ENCODE results near the gene LARGE1. TPM values are rescaled to one million over a fixed set of nuclear protein-coding genes. Genes with fewer than 3 reads are reported as not detected.

Gene LARGE1
- total and polyA plus RNA-seq, 4 experiments from 2014 or later = 0.06 to 1.1 (median 1.0) TPM; not detected in 1

DNA sequence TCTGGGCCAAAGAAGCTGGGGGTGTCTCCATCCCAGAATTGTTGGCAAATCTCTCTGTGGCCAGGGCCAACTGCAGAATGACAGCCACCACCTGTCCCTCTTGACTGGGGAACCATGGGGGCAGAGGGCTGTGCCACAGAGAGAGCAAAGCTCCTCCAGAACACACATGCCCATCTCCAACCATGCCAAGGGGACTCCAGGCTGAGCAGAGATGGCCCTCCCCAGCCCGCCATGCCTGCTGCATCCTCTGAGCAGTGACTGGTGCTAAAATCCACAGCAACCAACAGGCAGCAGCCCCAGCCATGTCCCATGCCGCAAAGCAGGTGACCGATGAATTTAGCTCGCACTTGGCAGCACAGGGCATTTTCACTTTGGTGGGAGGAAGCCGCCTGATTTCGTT lies 45.0 kb downstream of the LARGE1 start:
- ChIA-PET POLR2A (ENCODE audit: partially characterized antibody) (no interaction called here), CTCF (ENCODE audit: partially characterized antibody) (no interaction called here)
- intact Hi-C loops (cut with micrococcal nuclease) = no loop called here
- no peaks in the 10 kb centered on the region for H3K4me1 Mint-ChIP-seq
- H3K9me3 ChIP-seq (ENCODE audit: control insufficient read depth in 1 of 2, low read length in 2 of 2) = no peaks in the 10 kb centered on the region
- H3K36me3 Mint-ChIP-seq = no peaks in the 10 kb centered on the region
- no peak overlapping the region for H3K27ac Mint-ChIP-seq
- no peak overlapping the region for H3K4me3 Mint-ChIP-seq
- no peaks in the 10 kb centered on the region for H3K4me1 ChIP-seq (ENCODE audit: insufficient read depth, low read length)
- H3K27me3 Mint-ChIP-seq = no peaks in the 10 kb centered on the region
- no peaks in the 10 kb centered on the region for H3K36me3 ChIP-seq (ENCODE audit: insufficient read depth, low read length)
- no peak overlapping the region for H3K4me3 ChIP-seq (ENCODE audit: low read length in 2 of 2)
- H3K27ac ChIP-seq (ENCODE audit: low read depth, low read length) = no peak overlapping the region
- H3K27me3 ChIP-seq (ENCODE audit: insufficient read depth, low read length) = no peaks in the 10 kb centered on the region
- H3K9me3 Mint-ChIP-seq = peaks cover 0 to 4% (median 0%) of the 10 kb centered on the region in 8 donors
- DNase-seq = no peak

- H3K4me1 ChIP-seq (ENCODE audit: insufficient read depth, low read length) = no peaks in the 10 kb centered on the region
- POLR2A ChIA-PET (ENCODE audit: partially characterized antibody) = no interaction called here
- peaks cover 0 to 4% (median 0%) of the 10 kb centered on the region in 8 donors for H3K9me3 Mint-ChIP-seq
- H3K4me3 Mint-ChIP-seq = no peak overlapping the region
- DNase-seq = no peak
- H3K27ac Mint-ChIP-seq = no peak overlapping the region
- no peaks in the 10 kb centered on the region for H3K27me3 ChIP-seq (ENCODE audit: insufficient read depth, low read length)
- no peaks in the 10 kb centered on the region for H3K36me3 ChIP-seq (ENCODE audit: insufficient read depth, low read length)
- CTCF ChIA-PET (ENCODE audit: partially characterized antibody) = no interaction called here
- intact Hi-C loops (cut with micrococcal nuclease) = no loop called here
- H3K4me1 Mint-ChIP-seq = no peaks in the 10 kb centered on the region
- H3K27ac ChIP-seq (ENCODE audit: low read depth, low read length) = no peak overlapping the region
- H3K36me3 Mint-ChIP-seq = no peaks in the 10 kb centered on the region
- no peak overlapping the region for H3K4me3 ChIP-seq (ENCODE audit: low read length in 2 of 2)
- no peaks in the 10 kb centered on the region for H3K27me3 Mint-ChIP-seq
- no peaks in the 10 kb centered on the region for H3K9me3 ChIP-seq (ENCODE audit: control insufficient read depth in 1 of 2, low read length in 2 of 2)
Observed at GRCh38 chr22:33874206-33874605, 46.1 kb downstream of the LARGE1 start.

GRCh38 chr22:33873666-33874065 lies 46.6 kb downstream of the LARGE1 start:
- Histone ChIP-seq H3K36me3 (ENCODE audit: insufficient read depth, low read length) (no peaks in the 10 kb centered on the region), H3K27ac (ENCODE audit: low read depth, low read length) (no peak overlapping the region), H3K9me3 (ENCODE audit: control insufficient read depth in 1 of 2, low read length in 2 of 2) (no peaks in the 10 kb centered on the region), H3K27me3 (ENCODE audit: insufficient read depth, low read length) (no peaks in the 10 kb centered on the region), H3K4me1 (ENCODE audit: insufficient read depth, low read length) (no peaks in the 10 kb centered on the region), H3K4me3 (ENCODE audit: low read length in 2 of 2) (no peak overlapping the region)
- intact Hi-C loops (cut with micrococcal nuclease) = no loop called here
- peaks cover 0 to 4% (median 0%) of the 10 kb centered on the region in 8 donors for H3K9me3 Mint-ChIP-seq
- H3K36me3 Mint-ChIP-seq = no peaks in the 10 kb centered on the region
- ChIA-PET CTCF (ENCODE audit: partially characterized antibody) (no interaction called here), POLR2A (ENCODE audit: partially characterized antibody) (no interaction called here)
- no peak for DNase-seq
- H3K27me3 Mint-ChIP-seq = no peaks in the 10 kb centered on the region
- H3K4me3 Mint-ChIP-seq = no peak overlapping the region
- H3K4me1 Mint-ChIP-seq = no peaks in the 10 kb centered on the region
- no peak overlapping the region for H3K27ac Mint-ChIP-seq

DNA sequence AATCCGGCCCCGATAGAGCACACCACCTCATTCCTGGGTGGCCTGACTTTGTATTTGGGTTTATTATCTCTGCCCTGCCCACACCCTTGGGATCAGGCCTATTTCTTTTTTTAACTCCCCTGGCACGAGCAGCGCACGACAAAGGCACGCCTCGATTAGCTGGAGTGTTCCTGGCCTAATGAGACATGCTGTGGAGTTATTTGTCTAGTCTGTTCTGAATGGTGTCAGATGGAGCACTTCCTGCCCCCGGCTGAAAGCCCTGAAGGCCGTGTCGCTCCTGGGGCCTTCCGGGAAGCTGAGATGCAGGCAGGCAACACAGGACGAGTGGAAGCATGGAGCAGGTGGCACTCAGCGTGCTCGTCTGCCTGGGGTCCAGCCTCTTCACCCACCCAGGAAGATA lies 47.1 kb downstream of the LARGE1 start:
- Histone ChIP-seq H3K27ac (ENCODE audit: low read depth, low read length) (no peak overlapping the region), H3K4me1 (ENCODE audit: insufficient read depth, low read length) (no peaks in the 10 kb centered on the region), H3K9me3 (ENCODE audit: control insufficient read depth in 1 of 2, low read length in 2 of 2) (no peaks in the 10 kb centered on the region), H3K27me3 (ENCODE audit: insufficient read depth, low read length) (no peaks in the 10 kb centered on the region), H3K36me3 (ENCODE audit: insufficient read depth, low read length) (no peaks in the 10 kb centered on the region), H3K4me3 (ENCODE audit: low read length in 2 of 2) (no peak overlapping the region)
- peaks cover 0 to 6% (median 1%) of the 10 kb centered on the region in 8 donors for H3K9me3 Mint-ChIP-seq
- no peaks in the 10 kb centered on the region for H3K27me3 Mint-ChIP-seq
- POLR2A ChIA-PET (ENCODE audit: partially characterized antibody) = no interaction called here
- intact Hi-C loops (cut with micrococcal nuclease) = no loop called here
- DNase-seq = no peak
- no peak overlapping the region for H3K4me3 Mint-ChIP-seq
- CTCF ChIA-PET (ENCODE audit: partially characterized antibody) = no interaction called here
- H3K36me3 Mint-ChIP-seq = no peaks in the 10 kb centered on the region
- H3K4me1 Mint-ChIP-seq = no peaks in the 10 kb centered on the region
- H3K27ac Mint-ChIP-seq = no peak overlapping the region

DNA sequence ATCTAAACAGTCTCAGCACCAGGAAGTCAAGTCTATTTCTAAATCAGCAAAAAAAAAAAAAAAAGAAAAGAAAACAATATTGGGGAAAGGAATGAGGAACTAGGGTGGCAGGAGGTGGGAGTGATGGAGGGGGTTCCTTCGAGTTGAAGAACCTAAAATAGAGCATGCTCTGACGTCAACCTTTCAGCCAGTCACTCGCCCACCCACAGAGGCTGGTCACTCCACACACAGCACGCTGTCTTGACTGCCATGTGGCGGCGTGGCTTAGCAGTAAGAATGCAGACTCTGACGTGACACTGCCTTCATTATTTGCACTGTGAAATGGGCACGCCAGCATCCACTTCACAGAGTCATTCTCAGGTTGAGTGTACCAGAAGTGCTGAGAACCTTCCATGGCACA lies 48.3 kb downstream of the LARGE1 start:
- Mint-ChIP-seq H3K9me3 (peaks cover 0 to 8% (median 1%) of the 10 kb centered on the region in 8 donors), H3K4me1 (no peaks in the 10 kb centered on the region), H3K36me3 (no peaks in the 10 kb centered on the region), H3K4me3 (no peak overlapping the region), H3K27me3 (no peaks in the 10 kb centered on the region), H3K27ac (no peak overlapping the region)
- H3K36me3 ChIP-seq (ENCODE audit: insufficient read depth, low read length) = no peaks in the 10 kb centered on the region
- no peaks in the 10 kb centered on the region for H3K27me3 ChIP-seq (ENCODE audit: insufficient read depth, low read length)
- CTCF ChIA-PET (ENCODE audit: partially characterized antibody) = no interaction called here
- H3K4me3 ChIP-seq (ENCODE audit: low read length in 2 of 2) = no peak overlapping the region
- H3K4me1 ChIP-seq (ENCODE audit: insufficient read depth, low read length) = no peaks in the 10 kb centered on the region
- DNase-seq = no peak
- no peak overlapping the region for H3K27ac ChIP-seq (ENCODE audit: low read depth, low read length)
- POLR2A ChIA-PET (ENCODE audit: partially characterized antibody) = no interaction called here
- H3K9me3 ChIP-seq (ENCODE audit: control insufficient read depth in 1 of 2, low read length in 2 of 2) = no peaks in the 10 kb centered on the region
- intact Hi-C loops (cut with micrococcal nuclease) = no loop called here

GRCh38 chr22:33869946-33870345 lies 50.3 kb downstream of the LARGE1 start:
- no peak overlapping the region for H3K27ac Mint-ChIP-seq
- ChIA-PET CTCF (ENCODE audit: partially characterized antibody) (no interaction called here), POLR2A (ENCODE audit: partially characterized antibody) (no interaction called here)
- H3K9me3 ChIP-seq (ENCODE audit: control insufficient read depth in 1 of 2, low read length in 2 of 2) = no peaks in the 10 kb centered on the region
- H3K36me3 ChIP-seq (ENCODE audit: insufficient read depth, low read length) = no peaks in the 10 kb centered on the region
- no peaks in the 10 kb centered on the region for H3K27me3 Mint-ChIP-seq
- H3K36me3 Mint-ChIP-seq = no peaks in the 10 kb centered on the region
- no peak overlapping the region for H3K27ac ChIP-seq (ENCODE audit: low read depth, low read length)
- H3K4me3 ChIP-seq (ENCODE audit: low read length in 2 of 2) = no peak overlapping the region
- H3K9me3 Mint-ChIP-seq = peaks cover 0 to 11% (median 1%) of the 10 kb centered on the region in 8 donors
- H3K4me1 Mint-ChIP-seq = no peaks in the 10 kb centered on the region
- H3K4me1 ChIP-seq (ENCODE audit: insufficient read depth, low read length) = no peaks in the 10 kb centered on the region
- no peak for DNase-seq
- H3K4me3 Mint-ChIP-seq = no peak overlapping the region
- intact Hi-C loops (cut with micrococcal nuclease) = no loop called here
- H3K27me3 ChIP-seq (ENCODE audit: insufficient read depth, low read length) = no peaks in the 10 kb centered on the region

DNA sequence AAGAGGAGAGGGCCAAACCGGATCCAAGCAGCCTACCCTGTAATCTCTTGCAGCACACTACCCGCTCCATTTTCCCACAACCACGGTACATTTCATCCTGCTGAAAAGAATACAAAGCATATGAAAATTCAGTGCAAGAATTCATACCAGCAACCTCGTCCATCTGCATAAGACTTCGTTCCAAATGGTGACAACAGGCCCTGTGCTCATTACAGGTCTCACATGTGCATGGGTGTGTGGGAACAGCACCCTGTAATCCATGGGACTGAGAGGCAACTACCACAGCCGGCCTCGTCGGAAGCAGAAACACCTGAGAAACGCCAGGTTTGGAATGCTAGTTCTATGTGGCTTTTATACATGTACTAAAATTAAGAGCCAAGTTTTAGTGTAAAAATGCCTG lies 52.3 kb downstream of the LARGE1 start:
- no peaks in the 10 kb centered on the region for H3K4me1 Mint-ChIP-seq

More for the DNA sequence above, 52.3 kb downstream of the LARGE1 start:
- POLR2A ChIA-PET (ENCODE audit: partially characterized antibody) = no interaction called here
- H3K9me3 Mint-ChIP-seq = peaks cover 0 to 11% (median under 1%) of the 10 kb centered on the region in 8 donors
- no peak overlapping the region for H3K27ac Mint-ChIP-seq
- H3K36me3 Mint-ChIP-seq = no peaks in the 10 kb centered on the region
- no peak overlapping the region for H3K4me3 Mint-ChIP-seq
- Histone ChIP-seq H3K27me3 (ENCODE audit: insufficient read depth, low read length) (no peaks in the 10 kb centered on the region), H3K4me1 (ENCODE audit: insufficient read depth, low read length) (no peaks in the 10 kb centered on the region), H3K36me3 (ENCODE audit: insufficient read depth, low read length) (no peaks in the 10 kb centered on the region), H3K27ac (ENCODE audit: low read depth, low read length) (no peak overlapping the region), H3K4me3 (ENCODE audit: low read length in 2 of 2) (no peak overlapping the region), H3K9me3 (ENCODE audit: control insufficient read depth in 1 of 2, low read length in 2 of 2) (no peaks in the 10 kb centered on the region)
- H3K27me3 Mint-ChIP-seq = no peaks in the 10 kb centered on the region
- DNase-seq = no peak
- CTCF ChIA-PET (ENCODE audit: partially characterized antibody) = no interaction called here
- intact Hi-C loops (cut with micrococcal nuclease) = no loop called here
